DMS53 treated with DMSO at 0.1 percent for 48 hours (cell line): ENCODE data around the gene TMA7B.
"Not testable (repeated sequence)": the region's sequence is repeated elsewhere in the genome, so short reads cannot be mapped to it uniquely, and the experiment has no call there.

Experiments
- DNase-seq: peaks from one replicate; lab custom pipeline; 2025; ENCODE audit not compliant: unreplicated experiment; lab: John Stamatoyannopoulos, UW

TMA7B gene

GRCh38 chr22:39979458-39979857 is 19.3 kb downstream of the TMA7B start:
- DNase-seq, result no peak

GRCh38 chr22:39980596-39980995 is 20.4 kb downstream of the TMA7B start:
- no peak for DNase-seq

GRCh38 chr22:39983346-39983745 is 23.1 kb downstream of the TMA7B start:
- no peak for DNase-seq

GRCh38 chr22:39984006-39984405 is 23.8 kb downstream of the TMA7B start:
- no peak for DNase-seq

GRCh38 chr22:39984746-39985145 is 24.5 kb downstream of the TMA7B start:
- DNase-seq, result no peak

- DNase-seq, result no peak
Observed at GRCh38 chr22:39985383-39986035, 25.3 kb downstream of the TMA7B start.

GRCh38 chr22:39988386-39989114 is 28.4 kb downstream of the TMA7B start:
- DNase-seq, result no peak

- no peak for DNase-seq
Observed at GRCh38 chr22:39989633-39990032, 29.4 kb downstream of the TMA7B start.

- DNase-seq, result no peak
Observed at GRCh38 chr22:39990686-39991085, 30.5 kb downstream of the TMA7B start.

GRCh38 chr22:39991159-39991860 is 31.1 kb downstream of the TMA7B start:
- peak; percentile 46 for DNase-seq

GRCh38 chr22:39992088-39992826 is 32.1 kb downstream of the TMA7B start:
- DNase-seq, result no peak

- DNase-seq, result not testable (repeated sequence)
Observed at GRCh38 chr22:39992894-39993293, 32.7 kb downstream of the TMA7B start.

- no peak for DNase-seq
Observed at GRCh38 chr22:39994041-39994565, 33.9 kb downstream of the TMA7B start.

- DNase-seq, result peak; percentile 55
Observed at GRCh38 chr22:39994566-39995392, 34.6 kb downstream of the TMA7B start, which contains the start of gene FAM83F. Gene FAM83F (plus strand): TSS chr22:39994954. CDS start chr22:39995043, 89 bp downstream.

GRCh38 chr22:39995393-39996252 is 35.4 kb downstream of the TMA7B start:
- no peak for DNase-seq

- peak; percentile 26 for DNase-seq
Observed at GRCh38 chr22:39996732-39997131, 36.5 kb downstream of the TMA7B start.

GRCh38 chr22:39997421-39997820 is 37.2 kb downstream of the TMA7B start:
- DNase-seq, result no peak

- DNase-seq, result peak; percentile 45
Observed at GRCh38 chr22:39997939-39998726, 37.9 kb downstream of the TMA7B start.
